ENCODE measurements around the gene RAB6A. TPM values are rescaled to one million over a fixed set of nuclear protein-coding genes. Genes with fewer than 3 reads are reported as not detected.

RAB6A gene
- total and polyA plus RNA-seq, 2 donors (not counting 3 experiments of a cell fraction or from before 2014, with no cell fraction given), result 45.0 to 130 TPM

DNA sequence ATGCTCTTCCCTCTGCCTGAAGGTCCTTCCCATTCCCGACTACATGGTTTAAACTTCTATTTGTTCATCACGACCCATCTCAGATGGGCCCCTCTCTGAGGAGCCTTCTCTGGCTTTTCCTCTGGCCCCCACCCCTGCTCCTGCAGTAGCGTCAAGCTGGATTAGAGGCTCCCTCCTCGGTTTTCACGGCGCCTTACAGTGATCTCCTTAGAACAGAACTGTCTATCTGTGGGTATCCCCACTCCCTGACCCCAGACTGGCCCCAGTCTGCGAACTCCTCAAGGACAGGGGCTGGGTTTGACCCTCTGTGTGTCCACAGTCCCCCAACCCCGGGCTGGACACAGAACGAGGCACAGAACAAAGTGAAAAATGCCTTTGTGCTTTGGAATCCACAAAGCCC lies 111.7 kb downstream of the RAB6A start:
- H3K4me1 ChIP-seq (ENCODE audit: control insufficient read depth, extremely low read depth, insufficient read depth, low read length), result no peaks in the 10 kb centered on the region
- H3K9me1 ChIP-seq (replicated peaks; ENCODE audit: control insufficient read depth, extremely low read depth, insufficient read depth, low read length), result no peaks in the 10 kb centered on the region
- H3K4me3 ChIP-seq (replicated peaks in 1 of 3; ENCODE audit: insufficient read depth in 1 of 3, low read depth in 1 of 3, low read length in 3 of 3), result no peak overlapping the region
- H3K27ac ChIP-seq (ENCODE audit: insufficient read depth, low read depth, low read length), result no peak overlapping the region
- H3K79me2 ChIP-seq (ENCODE audit: control insufficient read depth, insufficient read depth, low read length), result no peaks in the 10 kb centered on the region
- H3K9me3 ChIP-seq (replicated peaks; ENCODE audit: control insufficient read depth, insufficient read depth, low read length), result no peaks in the 10 kb centered on the region
- intact Hi-C loops (cut with micrococcal nuclease), result no loop called here
- no peaks in the 10 kb centered on the region for H3K36me3 ChIP-seq (ENCODE audit: control insufficient read depth in 2 of 2, extremely low read depth in 1 of 2, insufficient read depth in 2 of 2, low read length in 2 of 2)
- TF ChIP-seq EZH2 (IDR thresholded peaks at IDR 0.05; ENCODE audit: borderline replicate concordance, low read depth, low read length, severe bottlenecking), result no peak
- no peak for TF ChIP-seq MYC (IDR thresholded peaks at IDR 0.05; ENCODE audit: low read depth, low read length)
- no peak for TF ChIP-seq JUN (IDR thresholded peaks at IDR 0.05; ENCODE audit: borderline replicate concordance, insufficient read depth, insufficient read length, low read depth)
- TF ChIP-seq POLR2A (IDR thresholded peaks at IDR 0.05; ENCODE audit: low read depth, low read length), result no peak
- TF ChIP-seq, protein P1, sequence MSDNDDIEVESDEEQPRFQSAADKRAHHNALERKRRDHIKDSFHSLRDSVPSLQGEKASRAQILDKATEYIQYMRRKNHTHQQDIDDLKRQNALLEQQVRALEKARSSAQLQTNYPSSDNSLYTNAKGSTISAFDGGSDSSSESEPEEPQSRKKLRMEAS (IDR thresholded peaks at IDR 0.05; ENCODE audit: insufficient read depth, insufficient read length), result no peak
- TF ChIP-seq, protein P2, sequence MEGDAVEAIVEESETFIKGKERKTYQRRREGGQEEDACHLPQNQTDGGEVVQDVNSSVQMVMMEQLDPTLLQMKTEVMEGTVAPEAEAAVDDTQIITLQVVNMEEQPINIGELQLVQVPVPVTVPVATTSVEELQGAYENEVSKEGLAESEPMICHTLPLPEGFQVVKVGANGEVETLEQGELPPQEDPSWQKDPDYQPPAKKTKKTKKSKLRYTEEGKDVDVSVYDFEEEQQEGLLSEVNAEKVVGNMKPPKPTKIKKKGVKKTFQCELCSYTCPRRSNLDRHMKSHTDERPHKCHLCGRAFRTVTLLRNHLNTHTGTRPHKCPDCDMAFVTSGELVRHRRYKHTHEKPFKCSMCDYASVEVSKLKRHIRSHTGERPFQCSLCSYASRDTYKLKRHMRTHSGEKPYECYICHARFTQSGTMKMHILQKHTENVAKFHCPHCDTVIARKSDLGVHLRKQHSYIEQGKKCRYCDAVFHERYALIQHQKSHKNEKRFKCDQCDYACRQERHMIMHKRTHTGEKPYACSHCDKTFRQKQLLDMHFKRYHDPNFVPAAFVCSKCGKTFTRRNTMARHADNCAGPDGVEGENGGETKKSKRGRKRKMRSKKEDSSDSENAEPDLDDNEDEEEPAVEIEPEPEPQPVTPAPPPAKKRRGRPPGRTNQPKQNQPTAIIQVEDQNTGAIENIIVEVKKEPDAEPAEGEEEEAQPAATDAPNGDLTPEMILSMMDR (IDR thresholded peaks at IDR 0.05; ENCODE audit: extremely low read depth in 1 of 2, insufficient read depth in 1 of 2, low read depth in 1 of 2, low read length in 2 of 2), result no peak
- no peak for TF ChIP-seq POLR2AphosphoS5 (IDR thresholded peaks at IDR 0.05; ENCODE audit: insufficient read depth, low read depth, low read length)
- no peak for TF ChIP-seq GATA2 (IDR thresholded peaks at IDR 0.05; ENCODE audit: insufficient read depth, insufficient read length, low read depth, low read length)
- TF ChIP-seq FOS (IDR thresholded peaks at IDR 0.05; ENCODE audit: borderline replicate concordance, insufficient read depth, low read length), result no peak
- dilution Hi-C loops (cut with MboI; ENCODE audit: extremely low pct_ligation_motif_present, low sequenced_read_pairs), result no loop called here
- no peak overlapping the region for H3K4me2 ChIP-seq (ENCODE audit: insufficient read depth, low read length)
- no peaks in the 10 kb centered on the region for H4K20me1 ChIP-seq (replicated peaks; ENCODE audit: control insufficient read depth, extremely low read depth, insufficient read depth, low read length)
- CTCF ChIA-PET, result interaction anchor here (0.9 to 3.3 kb wide), 5 partner anchors 12 to 298 kb away, joined by 3 to 21 read pairs (median 3); no protein-coding TSS in a partner anchor
- POLR2A ChIA-PET, result no interaction called here
- DNase-seq (ENCODE audit: low read depth, low spot score), result no peak
- no peak for FAIRE-seq
- no peak overlapping the region for H2AFZ ChIP-seq (ENCODE audit: low read depth, low read length)
- H3K9ac ChIP-seq (replicated peaks; ENCODE audit: extremely low read depth, insufficient read depth, low read length), result no peak overlapping the region
- H3K27me3 ChIP-seq (ENCODE audit: control insufficient read depth in 2 of 2, insufficient read depth in 2 of 2, low read length in 2 of 2), result peaks cover 11 to 23% of the 10 kb centered on the region in 2 experiments
- BruUV-seq (replicated peaks), result no TSS peak
